A673 (cell line): ENCODE measurements around the gene SAG. TPM values are rescaled to one million over a fixed set of nuclear protein-coding genes. Genes with fewer than 3 reads are reported as not detected.

Experiments used
- BruUV-seq: library from RNA; stranded (reverse); fragments of 400-500 nt; replicated peaks from 2 replicates; lab custom pipeline; 2021; lab: Mats Ljungman, UMichigan
- CTCF ChIA-PET: fragments of 300-600 bp; sonication (Branson Sonifier 250); formaldehyde crosslinking; loops from one replicate; lab custom pipeline; 2022; ENCODE audit warnings: antibody characterized with exemption; lab: Charles Lee
- POLR2A ChIA-PET: fragments of 300-600 bp; sonication (Branson Sonifier 250); formaldehyde crosslinking; loops from one replicate; lab custom pipeline; 2022; ENCODE audit warnings: antibody characterized with exemption; ENCODE audit not compliant: low non-redundant PET; lab: Charles Lee
- DNase-seq: peaks from one replicate; pipeline ENCODE4 v3.0.0-alpha.2; 2015; ENCODE audit warnings: low spot score
- H3K27ac ChIP-seq: fragments of 200-600 bp; sonication (generic); 2 replicates; pipeline ENCODE4 v1.5.1; 2016; ENCODE audit warnings: mixed run types, low read depth, mild to moderate bottlenecking, mixed read lengths, antibody characterized with exemption, low read length; ENCODE audit not compliant: poor library complexity, severe bottlenecking
- H3K27me3 ChIP-seq: fragments of 200-600 bp; sonication (generic); replicated peaks from 2 replicates; pipeline ENCODE4 v1.6.1; 2017; ENCODE audit warnings: mixed run types, low read depth, mild to moderate bottlenecking, mixed read lengths, antibody characterized with exemption, low read length; ENCODE audit not compliant: insufficient read depth, poor library complexity
- H3K36me3 ChIP-seq: fragments of 200-600 bp; sonication (generic); 2 replicates; pipeline ENCODE4 v1.6.1; 2016; ENCODE audit warnings: mixed run types, mild to moderate bottlenecking, mixed read lengths, antibody characterized with exemption, low read length; ENCODE audit not compliant: insufficient read depth, poor library complexity, severe bottlenecking
- H3K4me1 ChIP-seq: fragments of 200-600 bp; sonication (generic); 2 replicates; pipeline ENCODE4 v1.6.1; 2017; ENCODE audit warnings: mixed run types, mild to moderate bottlenecking, mixed read lengths, antibody characterized with exemption, low read length; ENCODE audit not compliant: insufficient read depth, poor library complexity, severe bottlenecking
- H3K4me3 ChIP-seq: fragments of 200-600 bp; sonication (generic); 2 replicates; pipeline ENCODE4 v1.5.1; 2016; ENCODE audit warnings: low read depth, mixed run types, mild to moderate bottlenecking, mixed read lengths, low read length; ENCODE audit not compliant: poor library complexity, severe bottlenecking
- H3K9me3 ChIP-seq: fragments of 200-600 bp; sonication (generic); 2 replicates; pipeline ENCODE4 v1.6.1; 2016; ENCODE audit warnings: mixed run types, low read depth, mild to moderate bottlenecking, mixed read lengths, antibody characterized with exemption, low read length; ENCODE audit not compliant: poor library complexity, severe bottlenecking
- EZH2 ChIP-seq: fragments of 200-600 bp; sonication (generic); IDR thresholded peaks from 2 replicates; pipeline ENCODE4 v1.6.1; 2017; ENCODE audit warnings: borderline replicate concordance, low read depth, mild to moderate bottlenecking, mixed read lengths, antibody characterized with exemption, low read length; ENCODE audit not compliant: poor library complexity, severe bottlenecking
- intact Hi-C: fragments of 100-400 bp; cut with micrococcal nuclease; formaldehyde crosslinking; loops from one replicate; pipeline ENCODE4 v1.10.0; 2022; ENCODE audit not compliant: unreplicated experiment
- total RNA-seq: library from RNA; stranded (reverse); gene quantifications from 2 replicates; pipeline ENCODE4 v1.2.3, GENCODE V29; 2021
- TF ChIP-seq, protein P1 (sequence below): fragments of 300-800, 200-600 bp; sonication (generic); conservative IDR thresholded peaks from 2 replicates; pipeline ENCODE4 v1.5.1; 2017; ENCODE audit warnings: low read depth, mild to moderate bottlenecking, antibody characterized with exemption, low read length, moderate library complexity, mixed read lengths

SAG gene
- total RNA-seq, 1 experiment from 2014 or later = 1.3 TPM

DNA sequence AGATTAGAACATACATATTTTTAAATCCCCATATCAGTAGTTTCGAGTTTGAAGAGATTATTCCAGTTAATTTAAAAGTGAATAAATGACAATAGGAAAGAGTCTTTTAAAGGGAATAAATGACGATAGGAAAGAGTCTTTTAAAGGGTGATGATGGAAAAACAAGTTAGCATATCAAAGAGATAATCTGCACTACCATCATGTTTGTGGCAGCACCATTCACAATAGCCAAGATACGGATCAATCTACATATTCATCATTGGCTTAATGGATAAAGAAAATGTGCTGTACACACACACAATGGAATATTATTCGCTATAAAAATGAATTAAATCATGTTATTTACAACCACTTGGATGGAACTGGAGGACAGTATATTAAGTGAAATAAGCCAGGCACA lies 41.1 kb upstream of the SAG start:
- no peaks in the 10 kb centered on the region for H3K9me3 ChIP-seq
- DNase-seq = no peak
- ChIA-PET CTCF (no interaction called here), POLR2A (no interaction called here)
- intact Hi-C loops = no loop called here
- H3K4me1 ChIP-seq = no peaks in the 10 kb centered on the region
- no TSS peak for BruUV-seq
- no peak overlapping the region for H3K27ac ChIP-seq
- no peak overlapping the region for H3K4me3 ChIP-seq
- H3K36me3 ChIP-seq = peaks cover 89% of the 10 kb centered on the region
- no peaks in the 10 kb centered on the region for H3K27me3 ChIP-seq
- no peak for TF ChIP-seq EZH2
- TF ChIP-seq, protein P1, sequence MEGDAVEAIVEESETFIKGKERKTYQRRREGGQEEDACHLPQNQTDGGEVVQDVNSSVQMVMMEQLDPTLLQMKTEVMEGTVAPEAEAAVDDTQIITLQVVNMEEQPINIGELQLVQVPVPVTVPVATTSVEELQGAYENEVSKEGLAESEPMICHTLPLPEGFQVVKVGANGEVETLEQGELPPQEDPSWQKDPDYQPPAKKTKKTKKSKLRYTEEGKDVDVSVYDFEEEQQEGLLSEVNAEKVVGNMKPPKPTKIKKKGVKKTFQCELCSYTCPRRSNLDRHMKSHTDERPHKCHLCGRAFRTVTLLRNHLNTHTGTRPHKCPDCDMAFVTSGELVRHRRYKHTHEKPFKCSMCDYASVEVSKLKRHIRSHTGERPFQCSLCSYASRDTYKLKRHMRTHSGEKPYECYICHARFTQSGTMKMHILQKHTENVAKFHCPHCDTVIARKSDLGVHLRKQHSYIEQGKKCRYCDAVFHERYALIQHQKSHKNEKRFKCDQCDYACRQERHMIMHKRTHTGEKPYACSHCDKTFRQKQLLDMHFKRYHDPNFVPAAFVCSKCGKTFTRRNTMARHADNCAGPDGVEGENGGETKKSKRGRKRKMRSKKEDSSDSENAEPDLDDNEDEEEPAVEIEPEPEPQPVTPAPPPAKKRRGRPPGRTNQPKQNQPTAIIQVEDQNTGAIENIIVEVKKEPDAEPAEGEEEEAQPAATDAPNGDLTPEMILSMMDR = no peak

DNA sequence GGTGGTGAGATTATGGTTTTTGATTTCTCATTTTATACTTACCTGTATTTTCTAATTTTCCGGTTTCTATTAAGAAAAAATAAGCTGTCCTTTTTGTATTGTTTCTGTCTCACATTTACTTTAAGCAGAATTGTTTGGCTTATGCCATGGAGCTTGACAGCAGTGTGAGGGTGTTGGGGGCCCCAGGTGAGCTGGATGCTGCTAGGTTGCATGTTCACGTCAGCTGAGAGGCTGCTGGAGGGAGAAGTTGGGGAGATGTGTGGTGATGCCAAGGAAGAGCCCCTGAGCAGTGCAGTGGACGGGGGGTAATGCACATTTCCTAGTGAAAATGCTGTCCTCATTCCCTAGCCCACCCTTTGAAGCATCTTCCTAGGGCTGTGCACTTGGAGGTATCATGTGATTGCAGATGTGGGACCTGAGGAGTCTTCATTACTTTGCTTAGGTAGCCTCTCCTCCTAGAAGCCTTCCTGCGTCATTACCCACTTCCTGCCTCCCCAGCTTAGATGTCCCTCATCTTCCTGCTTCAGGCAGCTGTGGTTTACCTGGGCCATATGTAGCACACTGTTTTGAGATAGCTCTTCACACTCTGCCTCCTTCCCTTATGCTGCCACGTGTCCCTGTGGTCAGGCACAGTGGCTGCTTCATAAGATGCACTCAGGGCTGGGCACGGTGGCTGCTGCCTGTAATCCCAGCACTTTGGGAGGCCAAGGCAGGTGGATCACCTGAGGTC lies 39.9 kb upstream of the SAG start:
- intact Hi-C loops = no loop called here

DNA sequence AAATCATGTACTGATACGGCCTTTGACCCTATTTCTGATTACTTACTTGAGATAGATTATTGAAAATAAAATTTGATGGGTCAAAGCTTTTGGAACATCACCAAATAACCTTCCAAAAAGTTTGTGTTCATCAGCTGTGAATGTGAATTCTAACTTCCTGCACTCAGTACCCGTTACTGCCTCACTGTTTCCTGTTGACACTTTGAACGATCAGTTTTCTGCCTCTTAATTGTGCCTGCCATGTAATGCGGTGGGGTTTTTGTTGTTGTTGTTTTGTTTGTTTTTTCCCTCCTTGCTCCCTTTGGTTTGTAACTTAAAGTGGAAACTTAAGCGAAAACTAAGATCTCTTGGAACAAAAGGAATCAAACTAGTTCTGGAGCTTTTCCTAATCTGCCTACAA lies 37.2 kb upstream of the SAG start:
- intact Hi-C loops = no loop called here
- H3K36me3 ChIP-seq = peaks cover 89% of the 10 kb centered on the region
- no peak overlapping the region for H3K27ac ChIP-seq
- ChIA-PET CTCF (no interaction called here), POLR2A (no interaction called here)
- H3K4me3 ChIP-seq = no peak overlapping the region
- H3K27me3 ChIP-seq = no peaks in the 10 kb centered on the region
- H3K4me1 ChIP-seq = no peaks in the 10 kb centered on the region
- DNase-seq = no peak
- no peaks in the 10 kb centered on the region for H3K9me3 ChIP-seq
- TF ChIP-seq, protein P1 = no peak
- TF ChIP-seq EZH2 = no peak
- no TSS peak for BruUV-seq

More for the DNA sequence above, 39.9 kb upstream of the SAG start:
- Histone ChIP-seq H3K4me3 (no peak overlapping the region), H3K36me3 (peaks cover 90% of the 10 kb centered on the region), H3K4me1 (no peaks in the 10 kb centered on the region), H3K27me3 (no peaks in the 10 kb centered on the region), H3K27ac (no peak overlapping the region), H3K9me3 (no peaks in the 10 kb centered on the region)
- BruUV-seq = no TSS peak
- no peak for DNase-seq
- ChIA-PET CTCF (no interaction called here), POLR2A (no interaction called here)
- no peak for TF ChIP-seq EZH2
- TF ChIP-seq, protein P1 = no peak
